ENCODE measurements around the gene VSIR.

Gene VSIR

DNA sequence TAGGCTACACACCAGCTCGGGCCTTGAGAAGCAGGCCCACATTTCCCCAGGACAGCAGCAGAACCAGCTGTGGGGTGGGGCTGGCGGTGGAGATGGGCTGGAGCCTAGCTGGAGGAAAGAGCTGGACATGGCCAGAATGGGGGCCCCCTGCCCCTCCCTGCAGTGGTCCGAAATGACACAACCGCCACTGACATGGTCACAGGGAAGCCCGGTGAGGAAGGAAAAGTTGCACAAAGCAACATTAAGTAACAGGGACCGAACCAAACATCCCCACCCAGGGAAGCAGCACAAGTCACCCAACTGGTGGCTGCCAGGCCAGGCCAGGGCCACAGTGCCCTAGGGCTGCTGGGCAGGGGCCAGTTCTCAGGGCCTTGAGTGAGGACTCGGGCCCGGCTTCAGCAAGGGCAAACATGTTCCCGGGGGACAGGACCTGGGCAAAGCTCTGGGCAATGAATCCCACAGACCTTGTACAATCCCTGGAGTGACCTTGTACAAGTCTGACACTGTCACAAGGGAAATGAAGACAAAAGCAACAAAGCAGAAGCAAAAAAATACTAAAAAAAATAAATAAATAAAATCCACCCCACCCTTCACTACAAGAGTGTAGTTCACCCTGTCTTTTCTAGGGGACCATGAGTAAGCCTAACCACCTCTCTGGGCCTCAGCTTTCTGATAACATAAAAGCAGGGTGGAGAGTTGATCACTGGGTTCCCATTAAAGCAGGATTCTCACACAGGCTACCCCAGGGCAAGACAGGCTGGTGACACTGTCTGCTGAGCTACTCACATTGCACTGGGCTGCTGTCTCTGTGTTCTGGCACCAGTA is 44.7 kb upstream of the VSIR start:
- Histone ChIP-seq H3K79me2 (ENCODE audit: insufficient read depth, low read length) (no peaks in the 10 kb centered on the region), H3K9me2 (replicated peaks; ENCODE audit: insufficient read depth, low read length) (no peaks in the 10 kb centered on the region), H3K36me3 (ENCODE audit: low read length) (no peaks in the 10 kb centered on the region), H3K27me3 (ENCODE audit: low read length) (no peaks in the 10 kb centered on the region), H3F3A (ENCODE audit: insufficient read depth) (no peaks in the 10 kb centered on the region), H3K9me3 (ENCODE audit: insufficient read depth, low read length) (no peaks in the 10 kb centered on the region), H2AFZ (ENCODE audit: low read depth, low read length, severe bottlenecking) (no peak overlapping the region), H3K27ac (ENCODE audit: low read depth, low read length) (no peak overlapping the region), H3K4me2 (ENCODE audit: low read depth, low read length, poor library complexity, severe bottlenecking) (no peak overlapping the region), H3K4me3 (ENCODE audit: insufficient read depth, low read length, poor library complexity, severe bottlenecking) (no peak overlapping the region), H4K20me1 (ENCODE audit: low read depth, low read length) (no peaks in the 10 kb centered on the region), H3K9ac (ENCODE audit: low read length) (no peak overlapping the region)
- TF ChIP-seq EZH2phosphoT487 (conservative IDR thresholded peaks at IDR 0.05; ENCODE audit: low read length) (no peak), CTCF (IDR thresholded peaks at IDR 0.05; ENCODE audit: insufficient read depth, low read length, poor library complexity, severe bottlenecking) (no peak)

DNA sequence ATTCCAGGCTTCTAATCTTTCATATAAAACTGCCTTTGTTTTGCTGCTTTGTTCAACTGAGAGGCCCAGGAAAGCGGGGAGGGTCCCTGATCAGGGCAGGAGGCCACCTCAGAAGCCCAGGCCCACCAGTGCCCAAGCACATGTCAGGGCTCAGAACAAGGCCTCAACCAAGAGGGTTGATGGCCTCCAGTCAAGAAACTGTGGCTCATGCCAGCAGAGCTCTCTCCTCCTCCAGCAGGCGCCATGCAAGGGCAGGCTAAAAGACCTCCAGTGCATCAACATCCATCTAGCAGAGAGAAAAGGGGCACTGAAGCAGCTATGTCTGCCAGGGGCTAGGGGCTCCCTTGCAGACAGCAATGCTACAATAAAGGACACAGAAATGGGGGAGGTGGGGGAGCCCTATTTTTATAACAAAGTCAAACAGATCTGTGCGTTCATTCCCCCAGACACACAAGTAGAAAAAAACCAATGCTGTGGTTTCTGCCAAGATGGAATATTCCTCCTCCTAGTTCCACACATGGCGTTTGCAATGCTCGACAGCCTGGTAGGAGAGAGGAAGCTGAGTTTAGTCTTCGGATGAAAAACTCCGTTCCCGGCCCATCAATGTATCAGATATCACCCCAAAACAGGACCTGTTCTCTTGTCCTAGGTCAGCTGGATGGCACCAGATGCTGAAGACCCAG is 43.8 kb upstream of the VSIR start:
- Histone ChIP-seq H3K27ac (ENCODE audit: low read depth, low read length) (no peak overlapping the region), H3F3A (ENCODE audit: insufficient read depth) (no peaks in the 10 kb centered on the region), H4K20me1 (ENCODE audit: low read depth, low read length) (no peaks in the 10 kb centered on the region), H2AFZ (ENCODE audit: low read depth, low read length, severe bottlenecking) (no peak overlapping the region), H3K9me2 (replicated peaks; ENCODE audit: insufficient read depth, low read length) (no peaks in the 10 kb centered on the region), H3K4me3 (ENCODE audit: insufficient read depth, low read length, poor library complexity, severe bottlenecking) (no peak overlapping the region), H3K9me3 (ENCODE audit: insufficient read depth, low read length) (no peaks in the 10 kb centered on the region), H3K4me2 (ENCODE audit: low read depth, low read length, poor library complexity, severe bottlenecking) (no peak overlapping the region), H3K27me3 (ENCODE audit: low read length) (no peaks in the 10 kb centered on the region), H3K36me3 (ENCODE audit: low read length) (no peaks in the 10 kb centered on the region), H3K9ac (ENCODE audit: low read length) (no peak overlapping the region), H3K79me2 (ENCODE audit: insufficient read depth, low read length) (no peaks in the 10 kb centered on the region)
- TF ChIP-seq CTCF (IDR thresholded peaks at IDR 0.05; ENCODE audit: insufficient read depth, low read length, poor library complexity, severe bottlenecking) (no peak), EZH2phosphoT487 (conservative IDR thresholded peaks at IDR 0.05; ENCODE audit: low read length) (no peak)

GRCh38 chr10:71816421-71816851 is 43.1 kb upstream of the VSIR start:
- H3K36me3 ChIP-seq (ENCODE audit: low read length) = no peaks in the 10 kb centered on the region
- TF ChIP-seq EZH2phosphoT487 (conservative IDR thresholded peaks at IDR 0.05; ENCODE audit: low read length) = no peak

More at GRCh38 chr10:71816421-71816851, 43.1 kb upstream of the VSIR start:
- Histone ChIP-seq H3K4me3 (ENCODE audit: insufficient read depth, low read length, poor library complexity, severe bottlenecking) (no peak overlapping the region), H2AFZ (ENCODE audit: low read depth, low read length, severe bottlenecking) (no peak overlapping the region), H3K27ac (ENCODE audit: low read depth, low read length) (no peak overlapping the region), H3K4me2 (ENCODE audit: low read depth, low read length, poor library complexity, severe bottlenecking) (no peak overlapping the region), H3K79me2 (ENCODE audit: insufficient read depth, low read length) (no peaks in the 10 kb centered on the region), H3K9me2 (replicated peaks; ENCODE audit: insufficient read depth, low read length) (no peaks in the 10 kb centered on the region), H4K20me1 (ENCODE audit: low read depth, low read length) (no peaks in the 10 kb centered on the region), H3K27me3 (ENCODE audit: low read length) (no peaks in the 10 kb centered on the region), H3K9ac (ENCODE audit: low read length) (no peak overlapping the region), H3F3A (ENCODE audit: insufficient read depth) (no peaks in the 10 kb centered on the region), H3K9me3 (ENCODE audit: insufficient read depth, low read length) (no peaks in the 10 kb centered on the region)
